KMS-11 (cell line): ENCODE results near the gene TRMT10B.
A peak's percentile ranks its signal among the peaks of the same experiment; 100 is the strongest.

Experiments
- H2AFZ ChIP-seq: fragments of 200-600 bp; sonication (generic); 2 replicates; pipeline ENCODE4 v1.6.1; 2016; ENCODE audit warnings: antibody characterized with exemption, mixed run types, low read depth
- H3K27ac ChIP-seq: fragments of 200-600 bp; sonication (generic); 2 replicates; pipeline ENCODE4 v1.6.1; 2016; ENCODE audit warnings: mild to moderate bottlenecking, mixed run types
- H3K27me3 ChIP-seq: fragments of 200-600 bp; sonication (generic); 2 replicates; pipeline ENCODE4 v1.6.1; 2017; ENCODE audit warnings: mild to moderate bottlenecking, low read depth, mixed run types, moderate library complexity; ENCODE audit not compliant: insufficient read depth
- H3K36me3 ChIP-seq: fragments of 200-600 bp; sonication (generic); 2 replicates; pipeline ENCODE4 v1.6.1; 2017; ENCODE audit warnings: mild to moderate bottlenecking, mixed run types; ENCODE audit not compliant: insufficient read depth
- H3K4me1 ChIP-seq: fragments of 200-600 bp; sonication (generic); 2 replicates; pipeline ENCODE4 v1.6.1; 2016; ENCODE audit warnings: mild to moderate bottlenecking, low read depth, mixed run types; ENCODE audit not compliant: poor library complexity, severe bottlenecking
- H3K4me2 ChIP-seq: fragments of 200-600 bp; sonication (generic); 2 replicates; pipeline ENCODE4 v1.7.0; 2016; ENCODE audit warnings: mild to moderate bottlenecking, mixed run types
- H3K4me3 ChIP-seq: fragments of 200-600 bp; sonication (generic); IDR thresholded peaks from 2 replicates; pipeline ENCODE4 v1.6.1; 2017; ENCODE audit warnings: low read depth, low read length, mixed read lengths; ENCODE audit not compliant: insufficient read depth
- H3K79me2 ChIP-seq: fragments of 200-600 bp; sonication (generic); 2 replicates; pipeline ENCODE4 v1.6.1; 2016; ENCODE audit warnings: low read depth, mixed run types; ENCODE audit not compliant: insufficient read depth
- H3K9ac ChIP-seq: fragments of 200-600 bp; sonication (generic); 2 replicates; pipeline ENCODE4 v1.6.1; 2016; ENCODE audit warnings: mild to moderate bottlenecking, mixed run types
- H4K20me1 ChIP-seq: fragments of 200-600 bp; sonication (generic); 2 replicates; pipeline ENCODE4 v1.6.1; 2016; ENCODE audit warnings: mild to moderate bottlenecking, mixed run types; ENCODE audit not compliant: insufficient read depth
- TF ChIP-seq, protein P1 (sequence below): fragments of 200-600 bp; sonication (generic); conservative IDR thresholded peaks from 2 replicates; pipeline ENCODE4 v1.6.1; 2017; ENCODE audit warnings: low read depth, mild to moderate bottlenecking, antibody characterized with exemption, low read length, moderate library complexity, mixed read lengths

TRMT10B gene

DNA sequence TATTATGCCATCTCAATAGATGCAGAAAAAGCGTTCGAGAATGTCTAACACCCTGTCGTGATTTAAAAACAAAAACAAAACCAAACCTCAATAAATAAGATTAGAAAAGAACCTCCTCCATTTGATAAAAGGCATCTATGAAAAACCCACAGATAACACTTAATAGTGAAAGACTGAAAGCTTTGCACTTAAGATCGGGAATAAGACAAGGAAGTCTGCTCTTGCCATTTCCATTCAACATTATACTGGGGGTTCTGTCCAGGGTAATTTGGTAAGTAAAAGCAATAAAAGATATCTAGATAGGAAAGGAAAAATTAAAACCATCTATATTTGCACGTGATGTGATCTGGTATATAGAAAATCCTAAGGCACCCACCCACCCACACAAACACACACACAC is 38.5 kb downstream of the TRMT10B start:
- no peaks in the 10 kb centered on the region for H3K79me2 ChIP-seq
- no peak overlapping the region for H2AFZ ChIP-seq
- no peak overlapping the region for H3K9ac ChIP-seq
- no peaks in the 10 kb centered on the region for H3K36me3 ChIP-seq
- no peaks in the 10 kb centered on the region for H3K27me3 ChIP-seq
- H3K27ac ChIP-seq = no peak overlapping the region
- H3K4me3 ChIP-seq = no peak overlapping the region
- H3K4me1 ChIP-seq = no peaks in the 10 kb centered on the region
- TF ChIP-seq, protein P1, sequence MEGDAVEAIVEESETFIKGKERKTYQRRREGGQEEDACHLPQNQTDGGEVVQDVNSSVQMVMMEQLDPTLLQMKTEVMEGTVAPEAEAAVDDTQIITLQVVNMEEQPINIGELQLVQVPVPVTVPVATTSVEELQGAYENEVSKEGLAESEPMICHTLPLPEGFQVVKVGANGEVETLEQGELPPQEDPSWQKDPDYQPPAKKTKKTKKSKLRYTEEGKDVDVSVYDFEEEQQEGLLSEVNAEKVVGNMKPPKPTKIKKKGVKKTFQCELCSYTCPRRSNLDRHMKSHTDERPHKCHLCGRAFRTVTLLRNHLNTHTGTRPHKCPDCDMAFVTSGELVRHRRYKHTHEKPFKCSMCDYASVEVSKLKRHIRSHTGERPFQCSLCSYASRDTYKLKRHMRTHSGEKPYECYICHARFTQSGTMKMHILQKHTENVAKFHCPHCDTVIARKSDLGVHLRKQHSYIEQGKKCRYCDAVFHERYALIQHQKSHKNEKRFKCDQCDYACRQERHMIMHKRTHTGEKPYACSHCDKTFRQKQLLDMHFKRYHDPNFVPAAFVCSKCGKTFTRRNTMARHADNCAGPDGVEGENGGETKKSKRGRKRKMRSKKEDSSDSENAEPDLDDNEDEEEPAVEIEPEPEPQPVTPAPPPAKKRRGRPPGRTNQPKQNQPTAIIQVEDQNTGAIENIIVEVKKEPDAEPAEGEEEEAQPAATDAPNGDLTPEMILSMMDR = no peak
- H4K20me1 ChIP-seq = no peaks in the 10 kb centered on the region
- no peak overlapping the region for H3K4me2 ChIP-seq

DNA sequence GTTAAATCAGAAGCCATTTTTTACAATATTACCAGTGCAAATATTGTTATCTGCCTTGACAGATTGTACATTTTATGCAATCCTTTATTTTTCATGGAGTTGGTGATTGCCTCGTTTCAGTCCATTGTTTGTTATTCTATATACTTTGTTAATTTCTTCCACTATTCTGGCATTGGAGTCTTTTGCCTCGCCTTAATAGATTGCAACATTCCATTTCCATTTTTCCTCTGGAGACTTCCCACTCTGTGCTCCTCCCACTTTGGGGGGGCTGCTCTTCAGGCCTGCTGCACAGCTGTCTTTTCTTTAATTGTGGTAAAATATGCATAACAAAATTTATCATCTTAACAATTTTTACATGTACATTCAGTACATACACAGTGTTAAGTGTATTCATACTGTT is 42.6 kb downstream of the TRMT10B start:
- no peak overlapping the region for H3K4me3 ChIP-seq
- H2AFZ ChIP-seq = no peak overlapping the region
- peaks cover 15% of the 10 kb centered on the region for H3K4me1 ChIP-seq
- no peaks in the 10 kb centered on the region for H4K20me1 ChIP-seq
- no peaks in the 10 kb centered on the region for H3K27me3 ChIP-seq
- H3K4me2 ChIP-seq = no peak overlapping the region
- TF ChIP-seq, protein P1 = no peak
- no peak overlapping the region for H3K27ac ChIP-seq
- H3K9ac ChIP-seq = no peak overlapping the region
- peaks cover 6% of the 10 kb centered on the region; the same call in 1 of the 2 replicates for H3K79me2 ChIP-seq
- H3K36me3 ChIP-seq = no peaks in the 10 kb centered on the region

DNA sequence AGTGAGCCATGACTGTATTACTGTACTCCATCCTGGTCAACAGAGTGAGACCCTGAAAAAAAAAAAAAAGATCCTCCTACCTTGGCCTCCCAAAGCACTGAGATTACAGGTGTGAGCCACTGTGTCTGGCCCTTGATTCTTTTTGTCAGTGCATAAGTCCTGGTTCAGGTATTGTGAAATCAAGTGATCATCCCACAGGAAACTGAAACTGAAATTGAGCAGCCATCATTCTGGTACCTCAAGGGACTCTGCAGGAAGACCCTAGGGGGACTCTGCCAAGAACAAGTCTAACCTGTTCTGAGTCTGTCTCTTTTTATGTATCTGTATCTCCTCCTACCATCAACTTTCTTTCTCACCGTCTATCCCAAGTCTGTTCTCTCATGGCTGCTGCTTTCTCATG is 45.1 kb downstream of the TRMT10B start:
- Histone ChIP-seq H3K4me3 (no peak overlapping the region), H3K36me3 (no peaks in the 10 kb centered on the region), H3K4me2 (peak overlapping the region; percentile 18; the same call in 1 of the 2 replicates), H3K4me1 (peaks cover 32% of the 10 kb centered on the region), H3K27me3 (no peaks in the 10 kb centered on the region), H3K79me2 (peaks cover 29% of the 10 kb centered on the region), H3K27ac (no peak overlapping the region), H3K9ac (no peak overlapping the region), H4K20me1 (no peaks in the 10 kb centered on the region), H2AFZ (no peak overlapping the region)
- TF ChIP-seq, protein P1 = no peak

GRCh38 chr9:37800631-37801286 is 47.2 kb downstream of the TRMT10B start, which contains the start of gene DCAF10:
DCAF10 (plus strand) TSS chr9:37800797; CDS start chr9:37800867, 70 bp downstream.
- Histone ChIP-seq H4K20me1 (no peaks in the 10 kb centered on the region; the same call in 1 of the 2 replicates), H3K4me1 (peaks cover 35% of the 10 kb centered on the region), H3K27me3 (no peaks in the 10 kb centered on the region), H3K36me3 (no peaks in the 10 kb centered on the region; the same call in 1 of the 2 replicates), H2AFZ (peak within 1 kb of the TSS; percentile 76), H3K27ac (peak within 1 kb of the TSS; percentile 62), H3K79me2 (peaks cover 41% of the 10 kb centered on the region), H3K9ac (peak within 1 kb of the TSS; percentile 68), H3K4me2 (peak within 1 kb of the TSS; percentile 92), H3K4me3 (peak within 1 kb of the TSS; percentile 55)
- TF ChIP-seq, protein P1 = no peak
